GM18907 (cell line): ENCODE data around the gene SLC2A1.
A peak's percentile ranks its signal among the peaks of the same experiment; 100 is the strongest.
"Not testable (repeated sequence)": the region's sequence is repeated elsewhere in the genome, so short reads cannot be mapped to it uniquely, and the experiment has no call there.

ENCODE experiments used
- ATAC-seq: cut with Tn5 transposase; IDR thresholded peaks from one replicate; pipeline ENCODE4 v1.9.1; 2021; ENCODE audit warnings: mild to moderate bottlenecking, moderate library complexity; ENCODE audit not compliant: unreplicated experiment

The SLC2A1 gene

DNA sequence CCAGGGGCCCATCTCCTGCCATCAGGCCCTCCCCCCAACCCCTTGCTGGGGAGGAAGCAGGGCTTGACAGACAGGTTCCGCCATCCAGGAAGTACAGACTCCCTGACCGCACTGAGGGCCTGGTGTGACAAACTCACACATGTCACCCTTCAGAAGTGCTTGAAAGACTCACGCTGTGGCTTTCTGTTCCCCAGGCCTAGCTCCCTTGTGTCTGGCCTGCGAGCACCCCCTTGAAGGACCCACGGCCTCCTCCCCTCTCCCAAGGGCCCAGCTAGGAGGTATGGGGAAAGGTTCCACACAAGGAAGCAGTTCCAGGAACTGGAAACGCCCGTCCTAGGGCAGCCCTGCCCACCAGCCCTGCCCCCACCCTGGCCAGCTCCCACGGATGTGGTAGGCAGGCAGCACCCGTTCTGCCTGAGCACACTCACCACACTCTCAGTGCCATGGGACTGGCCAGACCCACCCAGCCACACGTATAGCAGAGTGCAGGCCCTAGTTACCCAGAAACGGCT is 26.7 kb downstream of the SLC2A1 start:
- peak; percentile 63 for ATAC-seq

DNA sequence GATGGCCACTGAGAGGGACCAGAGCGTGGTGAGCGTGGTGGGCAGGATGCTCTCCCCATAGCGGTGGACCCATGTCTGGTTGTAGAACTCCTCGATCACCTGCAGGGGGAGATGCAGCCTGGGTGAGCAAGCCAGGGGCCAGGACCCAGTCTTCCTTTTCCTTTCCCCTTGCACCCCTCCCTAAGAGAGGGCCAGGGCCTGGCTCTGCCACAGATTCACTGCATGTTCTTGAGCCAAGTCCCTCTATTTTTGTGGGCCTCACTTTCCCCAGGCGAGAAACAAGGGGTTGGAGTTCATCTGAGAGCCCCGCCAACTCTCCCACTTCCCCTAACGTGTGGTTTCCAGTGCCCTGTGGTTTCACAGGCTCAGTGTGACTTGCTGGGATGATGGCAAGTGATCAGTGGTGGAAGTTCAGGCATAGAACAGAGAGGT is 27.5 kb downstream of the SLC2A1 start:
- no peak for ATAC-seq

DNA sequence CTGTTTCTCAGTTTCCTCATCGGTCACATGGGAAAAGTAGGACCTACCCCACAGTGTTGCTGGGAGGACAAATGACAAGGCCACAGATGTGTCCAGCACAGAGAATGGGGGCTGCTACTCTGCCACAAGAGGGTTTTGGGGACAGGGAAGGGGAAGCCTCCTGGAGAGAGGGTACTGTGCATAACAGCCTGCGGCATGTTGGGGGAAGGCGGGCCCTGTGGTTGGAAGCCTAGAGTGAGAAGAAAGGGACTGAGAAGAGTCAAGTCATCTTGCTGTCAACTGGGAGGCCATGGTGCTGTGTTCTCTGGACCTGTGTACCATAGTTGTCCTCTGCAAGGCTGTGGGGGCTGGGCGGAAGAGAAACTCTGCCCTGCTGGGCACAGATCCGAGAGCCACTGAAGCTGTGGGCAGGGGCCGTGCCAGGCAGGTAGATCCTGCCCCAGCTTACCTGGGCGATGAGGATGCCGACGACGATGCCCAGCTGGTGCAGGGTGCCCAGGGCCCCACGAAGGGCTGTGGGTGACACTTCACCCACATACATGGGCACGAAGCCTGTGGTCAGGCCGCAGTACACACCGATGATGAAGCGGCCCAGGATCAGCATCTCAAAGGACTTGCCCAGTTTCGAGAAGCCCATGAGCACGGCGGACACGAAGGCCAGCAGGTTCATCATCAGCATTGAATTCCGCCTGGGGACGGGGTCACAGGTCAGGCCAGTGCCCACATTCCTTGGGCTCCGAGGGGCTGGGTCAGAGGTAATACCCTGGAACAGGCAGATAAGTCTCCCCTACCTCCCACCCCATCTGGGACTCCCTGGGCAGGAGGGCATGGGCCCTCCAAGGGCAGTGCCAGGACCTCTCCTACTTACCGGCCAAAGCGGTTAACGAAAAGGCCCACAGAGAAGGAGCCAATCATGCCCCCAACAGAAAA is 28.2 kb downstream of the SLC2A1 start:
- ATAC-seq, result no peak

DNA sequence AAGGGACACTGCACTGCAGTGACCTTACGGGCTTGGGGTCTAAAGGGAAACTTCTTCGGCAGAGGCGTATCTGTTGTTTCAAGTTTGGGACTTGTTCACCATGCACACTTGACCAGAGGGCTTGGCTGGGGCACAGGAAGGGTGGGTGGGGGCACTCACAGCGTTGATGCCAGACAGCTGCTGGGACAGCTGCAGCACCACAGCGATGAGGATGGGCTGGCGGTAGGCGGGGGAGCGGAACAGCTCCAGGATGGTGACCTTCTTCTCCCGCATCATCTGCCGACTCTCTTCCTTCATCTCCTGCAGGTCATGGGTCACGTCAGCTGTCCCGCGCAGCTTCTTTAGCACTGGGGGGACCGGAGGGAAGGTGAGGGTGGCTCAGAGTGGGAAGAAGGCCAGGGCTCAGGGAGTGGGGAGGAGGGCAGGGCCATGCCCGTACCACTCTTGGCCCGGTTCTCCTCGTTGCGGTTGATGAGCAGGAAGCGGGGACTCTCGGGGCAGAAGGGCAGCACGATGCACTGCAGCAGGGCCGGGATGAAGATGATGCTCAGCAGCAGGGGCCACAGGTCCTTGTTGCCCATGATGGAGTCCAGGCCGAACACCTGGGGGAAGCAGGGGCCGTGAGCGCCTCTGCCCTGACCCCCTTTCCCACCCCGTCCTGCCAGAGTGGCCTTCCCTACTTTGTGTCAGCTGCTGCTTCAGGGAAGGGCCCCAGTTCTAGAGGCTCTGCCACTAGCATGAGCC is 29.1 kb downstream of the SLC2A1 start:
- no peak for ATAC-seq

DNA sequence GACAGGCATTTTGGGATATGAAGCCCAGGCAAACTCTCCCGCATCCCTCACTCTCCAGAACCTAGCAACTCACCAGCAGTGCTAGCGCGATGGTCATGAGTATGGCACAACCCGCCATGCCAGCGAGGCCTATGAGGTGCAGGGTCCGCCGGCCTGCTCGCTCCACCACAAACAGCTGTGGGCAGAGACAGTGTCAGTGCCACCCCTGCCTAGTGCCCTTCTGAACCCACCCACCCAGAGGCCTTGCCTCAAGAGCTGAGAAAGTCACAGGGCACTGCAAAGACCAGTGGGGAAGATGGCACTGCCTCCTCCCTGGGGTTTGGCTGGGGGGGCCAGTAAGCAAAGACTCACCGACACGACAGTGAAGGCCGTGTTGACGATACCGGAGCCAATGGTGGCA is 29.8 kb downstream of the SLC2A1 start:
- ATAC-seq, result no peak

DNA sequence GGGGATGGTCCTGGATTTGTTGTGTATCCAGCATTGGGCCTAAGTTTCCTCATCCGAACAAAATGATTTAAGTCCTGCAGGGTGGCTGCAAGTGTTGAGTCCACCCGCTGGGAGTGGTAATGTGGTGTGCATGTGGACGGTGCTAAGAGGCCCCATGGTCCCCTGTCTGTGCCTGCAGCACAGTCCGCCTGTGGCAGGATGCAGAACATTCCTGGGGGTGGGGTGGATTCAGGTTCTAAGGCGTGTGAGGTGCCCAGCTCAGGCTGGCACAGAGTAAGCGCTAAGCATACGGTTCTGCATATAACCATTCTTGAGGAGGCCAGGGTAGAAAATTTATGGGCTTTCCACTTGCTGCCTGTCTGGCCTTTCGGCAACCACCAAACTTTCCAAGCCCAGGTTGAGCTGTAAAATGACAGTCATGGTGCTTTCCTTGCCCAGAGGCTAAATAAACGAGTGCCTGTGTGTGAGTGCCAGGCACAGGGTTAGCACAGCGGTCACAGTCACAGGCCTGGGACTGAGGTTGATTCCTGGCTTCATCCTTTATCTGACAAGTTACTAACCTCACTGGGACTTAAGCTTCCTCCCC is 30.7 kb downstream of the SLC2A1 start:
- ATAC-seq, result no peak

DNA sequence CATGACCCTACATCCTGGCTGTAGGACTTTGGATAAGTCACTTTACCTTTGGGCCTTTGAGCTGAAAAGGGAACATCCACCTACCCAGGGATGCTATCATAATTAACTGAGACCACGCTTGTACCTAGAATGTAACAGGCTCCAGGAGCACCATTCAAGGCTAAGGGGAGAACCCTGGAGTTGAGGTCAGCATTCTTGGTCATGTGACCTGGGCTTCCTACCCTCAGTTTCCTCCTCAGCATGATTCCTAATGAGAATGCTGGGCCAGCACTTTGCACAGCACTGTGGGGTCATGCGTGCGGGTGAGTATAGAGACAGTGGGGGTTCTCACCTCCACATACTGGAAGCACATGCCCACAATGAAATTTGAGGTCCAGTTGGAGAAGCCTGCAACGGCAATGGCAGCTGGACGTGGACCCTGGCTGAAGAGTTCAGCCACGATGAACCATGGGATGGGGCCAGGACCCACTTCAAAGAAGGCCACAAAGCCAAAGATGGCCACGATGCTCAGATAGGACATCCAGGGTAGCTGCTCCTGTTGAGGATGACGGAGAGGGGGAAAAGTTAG is 31.3 kb downstream of the SLC2A1 start:
- ATAC-seq, result no peak

DNA sequence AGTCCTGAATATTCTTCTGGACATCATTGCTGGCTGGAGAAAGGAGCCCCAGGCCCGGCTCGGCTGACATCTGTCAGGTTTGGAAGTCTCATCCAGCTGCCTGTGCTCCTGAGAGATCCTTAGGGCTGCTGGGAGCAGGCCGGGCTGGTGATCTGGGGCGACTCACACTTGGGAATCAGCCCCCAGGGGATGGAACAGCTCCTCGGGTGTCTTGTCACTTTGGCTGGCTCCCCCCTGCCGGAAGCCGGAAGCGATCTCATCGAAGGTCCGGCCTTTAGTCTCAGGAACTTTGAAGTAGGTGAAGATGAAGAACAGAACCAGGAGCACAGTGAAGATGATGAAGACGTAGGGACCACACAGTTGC is 31.8 kb downstream of the SLC2A1 start:
- no peak for ATAC-seq

DNA sequence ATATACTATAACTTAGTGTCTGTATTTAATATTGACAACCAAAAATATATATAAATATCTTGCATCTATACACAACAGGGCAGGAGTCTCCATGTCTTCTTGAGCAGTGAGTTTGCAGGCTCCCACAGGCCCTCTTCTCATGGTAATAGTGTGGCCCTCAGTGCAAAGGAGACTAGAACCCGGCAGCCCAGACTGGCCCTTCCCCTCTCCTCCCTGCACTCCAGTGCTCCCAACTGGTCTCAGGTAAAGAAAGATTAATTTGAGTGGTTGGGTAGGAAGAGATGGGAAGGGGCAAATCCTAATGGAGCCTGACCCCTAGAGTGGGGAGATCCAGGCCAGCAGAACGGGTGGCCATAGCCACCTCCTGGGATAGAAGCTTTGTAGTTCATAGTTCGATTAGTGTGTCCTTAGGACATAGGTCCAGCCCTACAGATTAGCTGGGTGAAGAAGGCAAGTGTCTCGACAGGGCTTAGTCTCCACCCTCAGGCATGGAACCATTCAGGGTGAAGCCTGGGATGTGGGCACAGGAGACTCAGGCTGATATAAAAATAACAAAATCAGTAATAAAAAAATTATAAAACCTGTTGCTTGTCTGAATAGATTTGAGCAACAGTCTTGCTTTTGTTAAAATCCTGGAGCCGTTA is 32.3 kb downstream of the SLC2A1 start:
- no peak for ATAC-seq

DNA sequence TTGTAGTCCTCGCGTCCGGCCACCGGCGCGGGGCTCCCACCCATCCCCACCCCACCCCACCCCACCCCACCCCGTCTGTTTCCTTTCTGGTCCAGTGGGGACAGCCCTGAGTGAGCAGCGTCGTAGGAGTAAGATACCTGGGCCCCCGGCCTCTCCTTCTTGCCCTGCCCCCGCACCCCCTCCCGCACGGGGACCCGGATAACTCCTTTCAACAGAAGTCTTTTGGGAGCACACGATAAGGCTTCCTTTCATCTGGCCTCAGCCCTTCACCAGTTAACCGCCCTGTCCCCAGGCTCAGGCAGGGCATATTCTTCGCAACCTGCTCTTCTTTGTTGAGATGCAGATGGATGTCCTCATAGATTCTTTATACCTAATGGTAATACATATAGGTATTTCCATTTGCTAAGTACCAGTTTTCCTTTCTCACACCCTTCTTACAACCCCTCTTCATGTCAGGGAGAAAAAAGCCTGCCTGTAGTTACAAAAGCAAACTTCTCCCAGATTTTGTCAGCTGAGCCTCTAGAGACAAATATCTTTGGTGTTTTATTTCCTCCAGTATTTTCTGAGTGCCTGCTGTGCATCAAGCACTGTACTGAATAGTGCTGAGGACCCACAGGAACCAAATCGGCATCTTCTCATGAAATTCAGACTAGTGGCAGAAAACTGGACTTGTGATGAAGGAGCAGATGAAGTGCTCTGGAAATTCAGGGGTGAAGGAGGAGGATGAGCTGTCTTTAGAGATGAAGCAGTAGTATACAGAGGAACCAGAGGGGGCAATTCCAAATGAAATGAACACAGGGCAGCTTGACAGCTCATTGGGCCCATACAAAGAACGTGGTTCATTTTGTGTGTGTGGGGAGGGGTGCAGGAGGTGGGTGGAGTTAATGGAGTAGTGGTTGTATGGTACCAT is 33.6 kb downstream of the SLC2A1 start:
- ATAC-seq, result no peak

DNA sequence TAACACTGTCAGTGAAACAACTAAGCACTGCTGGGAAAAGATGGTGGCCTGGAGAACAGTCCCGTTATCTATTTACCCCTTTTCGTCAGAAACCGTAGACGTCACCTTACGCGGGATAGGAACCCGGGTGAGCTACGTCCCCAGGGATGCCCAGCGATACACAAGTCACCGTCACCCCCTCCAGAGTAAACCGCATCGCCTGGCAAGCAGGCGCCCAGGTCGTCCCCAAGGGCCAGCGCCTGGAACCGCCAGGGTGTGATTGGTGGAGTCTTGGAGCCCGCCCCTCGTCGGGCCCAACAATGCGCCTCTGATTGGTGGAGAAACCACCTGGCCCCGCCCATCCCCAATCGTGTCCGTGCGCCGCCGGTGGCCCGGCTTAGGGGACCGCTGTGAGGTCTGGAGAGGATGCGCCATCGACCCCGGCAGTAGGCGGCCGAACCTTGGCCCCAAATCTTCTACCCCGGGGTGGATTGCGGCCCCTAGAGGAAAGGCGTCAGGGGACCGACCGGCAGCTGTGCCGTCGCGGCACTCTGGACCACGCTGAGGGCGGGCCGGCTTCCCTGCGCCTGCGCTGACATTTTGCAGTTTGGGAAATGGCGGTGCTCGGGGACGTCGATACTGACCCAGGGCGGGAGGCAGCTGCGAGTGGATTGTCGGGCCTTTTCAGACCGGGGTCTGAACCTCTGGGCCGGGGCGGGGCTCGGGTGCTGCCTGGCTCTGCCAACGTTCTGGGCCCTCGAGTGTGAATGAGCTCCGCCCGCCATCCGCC is 34.4 kb downstream of the SLC2A1 start:
- peak; percentile 89 for ATAC-seq

DNA sequence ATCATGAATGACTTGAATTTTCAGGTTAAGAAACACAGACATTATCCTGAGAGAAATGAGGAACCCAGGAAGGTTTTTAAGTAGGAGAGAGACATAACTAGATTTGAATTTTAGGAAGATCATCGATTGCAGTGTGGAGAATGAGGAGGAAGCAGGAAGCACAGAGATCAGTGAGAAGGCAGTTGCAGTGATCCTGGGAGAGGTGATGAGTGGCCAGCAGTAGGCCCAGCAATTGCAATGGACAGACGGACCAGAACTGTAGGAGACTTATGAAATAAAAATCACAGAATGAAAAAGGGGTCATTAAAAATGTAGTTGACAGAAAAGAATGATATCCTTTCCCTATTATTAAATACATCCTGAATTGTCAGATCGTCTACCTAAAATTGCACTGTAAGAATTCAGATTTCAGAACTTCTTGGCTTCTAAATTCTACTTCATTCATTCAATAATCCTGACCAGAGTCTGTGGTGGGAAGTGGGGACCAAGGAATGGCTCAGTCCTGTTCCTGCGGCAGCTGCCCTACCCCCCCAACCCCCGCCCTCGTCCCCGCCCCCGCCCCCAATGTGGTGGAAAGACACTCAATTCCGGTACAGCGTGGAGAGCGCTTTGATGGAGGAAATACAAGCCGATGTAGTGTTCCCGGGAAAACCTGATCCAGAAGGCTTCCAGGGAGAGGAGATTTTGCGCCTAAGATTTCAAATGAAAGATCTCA is 35.1 kb downstream of the SLC2A1 start:
- ATAC-seq, result no peak

DNA sequence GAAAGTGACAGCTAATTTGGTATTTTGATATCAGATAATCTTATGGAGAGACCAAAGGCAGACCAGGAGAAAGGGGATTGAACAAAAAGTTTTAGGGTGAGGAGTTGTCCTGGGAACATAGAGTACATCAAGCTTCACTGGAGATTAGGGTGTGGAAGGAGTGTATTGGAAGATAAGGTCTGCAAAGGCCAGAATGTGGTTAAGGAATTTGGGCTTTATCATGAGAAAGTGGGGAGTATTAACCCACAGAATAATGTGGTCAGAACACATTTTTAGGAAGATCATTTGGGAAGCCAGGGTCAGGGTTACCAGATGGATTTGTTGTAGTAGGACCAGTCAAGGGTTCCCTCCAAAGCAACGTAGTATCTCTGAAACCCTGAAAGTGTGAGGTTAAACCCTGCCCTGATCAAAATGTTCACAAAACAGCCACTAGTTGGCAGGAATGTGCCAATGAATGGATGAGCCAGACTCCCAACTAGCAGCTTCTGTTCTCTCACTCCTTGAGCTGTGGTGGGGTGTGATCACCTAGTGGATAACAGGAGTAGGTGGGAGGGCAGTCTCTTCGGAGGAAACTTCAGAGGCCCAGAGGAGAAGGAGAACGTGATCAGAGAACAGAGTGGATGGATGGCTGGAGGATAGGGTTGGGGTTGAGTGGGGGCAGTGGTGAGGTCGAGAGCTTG is 35.8 kb downstream of the SLC2A1 start:
- peak; percentile 30 for ATAC-seq

DNA sequence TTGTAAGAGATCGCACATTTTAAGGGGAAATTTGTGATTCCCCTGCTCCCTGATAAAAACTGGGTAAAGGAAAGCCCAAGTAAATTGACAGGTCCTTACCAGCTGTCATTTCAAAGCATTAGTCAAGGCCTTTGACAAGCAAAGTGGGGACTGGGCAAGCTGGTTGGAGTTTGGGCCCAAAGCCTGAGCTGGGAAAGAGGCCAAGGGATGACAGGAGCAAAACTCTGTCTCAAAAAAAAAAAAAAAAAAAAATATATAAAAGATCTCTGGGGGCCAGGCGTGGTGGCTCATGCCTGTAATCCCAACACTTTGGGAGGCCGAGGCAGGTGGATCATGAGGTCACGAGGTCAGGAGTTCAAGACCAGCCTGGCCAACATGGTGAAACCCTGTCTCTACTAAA is 36.9 kb downstream of the SLC2A1 start:
- no peak for ATAC-seq

DNA sequence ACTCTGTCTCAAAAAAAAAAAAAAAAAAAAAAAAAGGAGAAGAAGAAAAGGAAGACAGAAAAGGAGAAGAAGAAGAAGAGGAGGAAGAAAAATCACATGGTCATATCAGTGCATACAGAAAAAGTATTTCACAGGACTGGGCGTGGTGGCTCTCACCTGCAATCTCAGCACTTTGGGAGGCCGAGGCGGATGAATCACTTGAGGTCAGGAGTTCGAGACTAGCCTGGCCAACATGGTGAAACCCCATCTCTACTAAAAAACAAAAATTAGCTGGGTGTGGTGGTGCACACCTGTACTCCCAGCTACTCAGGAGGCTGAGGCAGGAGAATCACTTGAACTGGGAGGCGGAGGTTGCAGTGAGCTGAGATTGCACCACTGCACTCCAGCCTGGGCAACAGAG is 39.0 kb downstream of the SLC2A1 start:
- not testable (repeated sequence) for ATAC-seq

DNA sequence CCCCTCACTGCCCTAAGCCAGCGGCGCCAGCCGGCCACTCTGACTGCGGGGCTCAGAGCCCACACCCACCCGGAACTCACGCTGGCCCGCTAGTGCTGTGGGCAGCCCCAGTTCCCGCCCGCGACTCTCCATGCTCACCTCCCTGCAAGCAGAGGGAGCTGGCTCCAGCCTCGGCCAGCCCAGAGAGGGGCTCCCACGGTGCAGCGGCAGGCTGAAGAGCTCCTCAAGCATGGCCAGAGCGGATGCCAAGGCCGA is 41.5 kb downstream of the SLC2A1 start:
- no peak for ATAC-seq

DNA sequence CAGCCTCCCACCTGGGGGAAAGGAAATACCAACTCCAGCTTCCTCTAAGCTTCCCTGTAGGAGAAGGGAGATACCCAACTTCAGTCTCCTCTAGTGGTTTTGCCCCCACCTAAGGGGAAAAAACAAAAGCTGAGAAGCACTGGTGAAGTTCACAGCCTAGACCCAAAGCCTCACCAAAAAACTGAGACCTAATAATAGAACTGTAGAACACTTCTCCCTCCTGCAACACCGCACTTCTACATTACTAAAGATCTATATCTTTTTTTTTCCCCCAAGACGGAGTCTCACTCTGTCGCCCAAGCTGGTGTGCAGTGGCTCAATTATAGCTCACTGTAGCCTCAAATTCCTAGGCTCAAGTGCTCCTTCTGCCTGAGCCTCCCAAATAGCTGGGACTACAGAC is 43.2 kb downstream of the SLC2A1 start:
- no peak for ATAC-seq

DNA sequence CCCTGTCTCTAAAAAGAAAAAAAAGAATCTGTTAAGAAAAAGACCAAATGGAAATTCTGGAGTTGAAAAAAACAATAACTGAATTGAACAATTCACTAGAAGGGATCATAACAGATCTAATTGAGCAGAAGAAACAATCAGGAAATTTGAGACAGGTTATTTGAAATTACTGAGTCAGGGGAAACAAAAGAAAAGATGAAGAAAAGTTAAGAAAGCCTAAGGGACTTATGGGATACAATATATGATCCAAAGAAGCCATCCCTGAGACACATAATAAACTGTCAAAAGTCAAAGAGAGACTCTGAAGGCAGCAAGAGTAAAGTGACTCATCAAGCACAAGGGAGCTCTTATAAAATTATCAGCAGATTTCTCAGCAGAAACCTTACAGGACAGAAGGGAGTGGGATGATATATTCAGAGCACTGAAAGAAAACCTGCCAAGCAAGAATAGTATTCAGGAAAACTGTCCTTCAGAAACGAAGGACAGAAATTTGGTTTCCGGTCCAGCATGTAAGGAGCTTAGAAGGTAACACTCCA is 44.5 kb downstream of the SLC2A1 start:
- ATAC-seq, result no peak
